Stimulated activated CD8-positive, alpha-beta memory T cell treated with anti-CD3 and anti-CD28 coated beads, Interleukin-4, amount 100 ng/mL, for 24 hours (primary cell): ENCODE measurements around the gene PCDH1.
"Not testable (repeated sequence)": the region's sequence is repeated elsewhere in the genome, so short reads cannot be mapped to it uniquely, and the experiment has no call there.

Experiments used
- DNase-seq: peaks from one replicate; pipeline ENCODE4 v3.0.0-alpha.2; 2020; ENCODE audit warnings: low read depth

PCDH1 gene

GRCh38 chr5:141898448-141899049, 20.3 kb upstream of the PCDH1 start:
- DNase-seq = no peak

- no peak for DNase-seq
These were observed 19.2 kb upstream of the PCDH1 start for GRCh38 chr5:141897425-141897824.

GRCh38 chr5:141890429-141890828, 12.2 kb upstream of the PCDH1 start:
- DNase-seq = not testable (repeated sequence)

DNA sequence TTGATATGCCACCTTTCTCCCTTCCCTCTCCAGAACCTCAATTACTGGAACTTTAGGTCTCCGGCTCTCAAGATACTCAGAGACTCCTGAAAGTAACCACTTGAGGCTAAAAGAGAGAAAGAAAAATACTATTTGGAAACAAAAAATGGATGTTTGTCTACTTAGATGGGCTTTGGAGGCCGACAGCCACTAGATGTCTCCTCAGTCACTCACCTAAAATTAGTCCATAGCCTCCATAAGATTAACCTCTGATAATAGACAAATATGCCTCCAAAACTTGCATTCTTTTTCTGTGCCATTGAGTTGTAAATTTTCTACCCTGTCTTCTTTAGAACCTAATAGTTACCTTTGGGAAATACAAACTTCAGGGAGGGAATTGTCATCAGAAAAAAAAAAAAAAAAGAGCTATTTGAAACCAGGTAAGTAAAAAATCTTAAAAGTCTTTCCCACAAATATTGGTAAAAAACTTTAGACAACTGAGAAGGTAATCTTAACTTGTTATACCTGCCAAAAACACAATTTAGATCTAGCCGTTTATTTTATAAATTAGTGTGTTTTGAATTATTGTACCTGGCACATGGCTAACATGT, 11.2 kb upstream of the PCDH1 start:
- no peak for DNase-seq

- no peak for DNase-seq
These were observed 5.7 kb upstream of the PCDH1 start for GRCh38 chr5:141883892-141884318.

GRCh38 chr5:141883184-141883891, 5.1 kb upstream of the PCDH1 start:
- DNase-seq = no peak

DNA sequence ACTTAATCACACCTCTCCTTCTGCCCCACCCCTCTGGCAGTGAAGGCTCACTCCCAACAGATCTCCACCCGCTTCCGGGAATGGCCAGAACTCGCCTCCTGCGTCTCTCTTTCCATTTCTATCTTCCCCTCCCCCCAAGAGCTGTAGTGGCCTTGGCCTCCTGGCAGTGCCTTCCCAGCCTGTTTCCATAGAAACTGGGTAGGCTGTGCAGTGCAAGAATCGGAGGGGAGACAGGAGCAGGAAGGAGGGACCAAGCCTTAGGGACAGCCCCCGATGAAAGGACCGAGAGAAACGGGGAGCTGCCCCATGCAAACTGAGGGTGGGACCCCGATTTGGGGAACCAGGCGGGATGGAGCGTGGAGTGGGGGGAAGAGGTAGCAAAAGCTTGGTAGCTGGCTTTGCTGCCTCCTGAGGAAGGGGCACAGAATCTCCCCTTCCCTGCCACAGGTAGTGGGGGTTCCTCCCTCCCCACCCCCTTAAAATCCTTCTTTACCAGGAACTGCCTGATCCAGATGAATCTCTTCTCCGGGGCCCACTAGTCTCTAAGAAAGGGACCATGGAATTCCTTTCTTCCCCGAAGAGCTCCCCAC, 4.5 kb upstream of the PCDH1 start:
- no peak for DNase-seq

- no peak for DNase-seq
These were observed 3.7 kb upstream of the PCDH1 start for GRCh38 chr5:141881886-141882285.

- no peak for DNase-seq
These were observed 3.0 kb upstream of the PCDH1 start for GRCh38 chr5:141880961-141881801.

DNA sequence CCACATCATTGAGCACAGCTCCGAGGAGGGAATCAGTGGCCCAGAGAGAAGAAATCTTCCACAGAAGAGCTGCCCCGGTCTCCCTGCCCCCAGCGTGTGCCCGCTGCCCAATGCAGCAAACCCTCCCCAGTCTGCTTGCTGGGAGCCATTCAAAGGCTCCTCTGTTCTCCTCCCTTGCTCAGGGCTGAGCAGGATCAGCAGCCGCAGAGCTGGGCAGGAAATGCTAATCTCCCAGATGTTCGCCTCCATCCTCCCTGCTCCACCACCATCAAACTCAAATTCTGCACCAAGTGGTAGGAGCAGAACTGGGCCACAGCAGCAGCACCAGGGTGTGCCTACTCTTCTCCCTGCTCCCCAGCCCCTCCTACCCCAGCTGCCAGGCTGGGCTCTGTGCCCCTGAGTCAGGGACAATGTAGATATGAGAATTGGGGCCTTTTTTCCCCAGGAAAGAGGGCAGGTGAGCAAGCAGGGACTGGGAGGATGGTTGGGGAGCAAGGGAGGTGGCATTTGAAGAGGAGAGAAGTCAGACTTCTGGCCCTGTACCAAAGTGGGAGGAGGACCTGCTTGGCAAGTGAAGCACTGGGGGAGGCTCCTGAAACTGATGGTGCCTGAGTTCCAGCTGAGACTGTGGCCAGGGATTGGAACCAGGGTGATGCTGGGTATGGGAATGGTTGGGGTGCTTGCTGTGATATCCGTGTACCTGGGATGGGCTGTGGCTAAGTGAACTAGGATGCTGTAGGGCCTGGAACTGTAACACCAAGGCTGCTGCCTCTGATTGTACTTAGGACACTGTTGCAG, 1.9 kb upstream of the PCDH1 start:
- no peak for DNase-seq

DNA sequence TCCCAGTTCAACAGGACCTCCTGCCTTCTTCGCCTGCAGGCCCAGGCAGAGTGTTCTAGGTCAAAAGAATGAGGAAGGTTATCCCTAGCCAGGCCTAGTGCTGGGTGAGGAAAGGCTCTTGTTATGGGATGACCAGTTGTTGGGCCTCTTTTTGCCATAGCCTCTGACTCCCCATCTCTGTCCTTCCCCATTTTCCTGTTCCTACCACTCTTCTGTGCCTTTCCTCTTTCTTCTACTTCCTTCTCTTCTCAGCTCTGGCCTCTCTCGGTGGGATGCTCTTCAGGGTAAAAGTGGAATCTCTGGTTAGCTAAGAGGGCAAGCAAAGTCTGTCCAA, 1.2 kb upstream of the PCDH1 start:
- no peak for DNase-seq

GRCh38 chr5:141878711-141879425, 658 bp upstream of the PCDH1 start:
- DNase-seq = peak; percentile 74

DNA sequence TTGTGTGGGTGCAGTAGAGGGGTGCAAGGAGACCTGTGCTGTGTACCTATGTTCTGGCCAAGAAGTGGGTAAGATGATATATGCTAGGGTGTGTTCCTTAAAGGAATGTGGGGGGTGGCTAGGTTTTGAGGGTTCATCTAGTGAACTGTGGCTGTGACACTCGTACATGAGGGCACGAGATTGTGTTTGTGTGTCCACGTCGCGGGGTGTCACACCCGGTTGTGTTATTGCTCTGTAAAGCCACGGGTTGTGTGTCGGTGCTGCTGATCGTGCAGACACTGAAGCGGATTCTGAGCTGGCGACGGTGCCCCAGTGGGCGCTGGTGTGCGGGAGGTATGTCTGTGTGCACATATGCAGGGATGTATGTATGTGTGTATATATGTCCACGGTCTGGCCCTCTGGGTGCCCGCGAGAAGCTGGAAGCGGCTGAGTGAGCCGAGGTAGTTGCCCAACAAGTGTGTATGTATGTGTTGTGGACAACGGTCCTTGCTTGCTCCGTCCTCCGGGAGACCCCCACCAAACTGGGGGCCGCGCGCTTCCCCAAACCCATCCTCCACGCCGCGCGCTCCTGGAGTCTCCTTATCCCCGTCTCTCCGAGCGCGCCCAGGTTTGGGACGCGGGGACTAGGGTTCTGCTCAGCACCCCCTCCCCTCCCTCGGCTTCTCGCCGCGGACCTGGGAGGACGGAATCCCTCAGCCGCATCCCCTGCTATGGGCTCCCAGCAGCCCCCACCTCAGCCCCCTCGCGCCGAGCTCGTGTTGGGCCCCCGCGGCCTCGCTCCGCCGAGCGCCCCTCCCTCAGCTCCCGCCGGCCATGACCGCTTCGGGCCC, 639 bp downstream of the PCDH1 start:
- DNase-seq = no peak

- no peak for DNase-seq
These were observed 1.4 kb downstream of the PCDH1 start for GRCh38 chr5:141876628-141877355.

DNA sequence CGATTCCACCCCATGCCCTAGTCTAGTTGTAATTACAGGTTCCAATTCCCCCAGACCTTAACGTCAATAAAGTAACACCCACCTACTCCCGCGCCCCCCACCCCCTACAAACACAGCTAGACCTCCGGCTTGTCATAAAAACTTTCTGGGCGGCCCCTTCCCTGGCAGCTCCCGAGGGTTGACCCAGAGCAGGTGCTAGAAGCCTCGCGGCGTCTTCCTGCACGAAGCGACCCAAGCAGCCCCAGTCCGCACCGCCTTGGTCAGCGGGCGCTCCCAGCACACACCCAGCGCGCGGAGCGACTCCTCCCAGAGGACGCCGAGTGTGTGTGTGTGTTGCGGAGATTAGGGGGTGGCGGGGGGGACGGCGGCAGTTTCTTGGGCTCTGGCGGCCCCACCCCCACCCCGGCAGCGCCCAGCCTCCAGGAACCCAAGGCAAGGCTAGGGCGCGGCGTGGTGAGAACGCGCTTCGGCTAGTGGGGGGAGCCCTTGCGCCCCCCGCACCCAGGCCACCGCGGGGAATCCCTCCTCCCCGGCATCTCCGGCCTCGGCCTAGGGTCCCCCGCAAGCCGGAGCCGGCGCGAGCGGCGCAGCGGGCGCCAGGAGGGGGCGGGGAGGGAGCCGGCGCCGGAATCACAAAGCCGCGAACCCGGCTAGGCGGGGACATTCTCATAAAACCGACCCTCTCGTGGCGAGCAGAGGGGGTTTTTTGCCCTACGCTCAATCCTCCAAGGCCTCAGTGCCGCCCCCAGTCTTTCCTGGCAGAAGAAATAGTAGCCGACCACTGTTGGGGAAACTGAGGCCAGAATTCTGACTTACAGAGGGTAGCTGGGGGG, 2.2 kb downstream of the PCDH1 start:
- DNase-seq = no peak

DNA sequence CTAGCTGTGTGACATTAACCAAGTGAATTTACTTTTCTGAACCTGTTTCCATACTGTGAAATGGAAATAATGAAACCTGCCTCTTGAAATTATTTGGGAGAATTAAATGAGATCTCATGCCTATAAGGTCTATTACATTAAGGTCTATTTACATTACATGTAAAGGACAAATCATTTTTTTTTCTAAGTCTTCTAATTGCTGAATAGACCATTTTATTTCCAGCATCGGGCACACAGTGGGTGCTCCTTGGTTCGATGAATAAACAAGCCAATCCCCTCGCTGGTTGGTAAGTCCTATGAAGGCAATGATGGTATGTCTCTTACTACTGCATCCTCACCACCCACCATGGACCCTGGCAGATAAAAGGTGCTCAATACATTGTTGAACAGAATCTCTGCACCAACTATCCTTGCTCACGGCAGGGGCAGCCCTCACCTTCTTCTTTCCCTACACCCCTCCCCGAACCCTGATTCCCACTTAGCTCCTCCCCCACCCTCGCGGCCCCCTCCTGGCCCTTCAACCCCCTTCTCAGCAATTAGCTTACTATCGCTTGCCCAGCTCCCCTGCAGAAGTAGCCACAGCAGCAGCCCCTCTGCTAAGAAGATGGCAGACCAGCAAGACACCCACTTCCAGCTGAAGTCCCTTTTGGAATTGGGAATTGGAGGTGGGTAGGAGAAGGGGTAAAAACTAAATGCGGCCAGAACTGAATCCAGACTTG, 3.0 kb downstream of the PCDH1 start:
- no peak for DNase-seq

GRCh38 chr5:141874262-141874964, 3.8 kb downstream of the PCDH1 start:
- no peak for DNase-seq
